Pancreas (tissue), 10 donors: ENCODE measurements around the gene PLK5. TPM values are rescaled to one million over a fixed set of nuclear protein-coding genes. Genes with fewer than 3 reads are reported as not detected.

ENCODE experiments used
- ATAC-seq, 4 donors: fragments of 200-7000 bp; cut with Tn5 transposase; one replicate each; pipeline versions ENCODE4 v1.8.0 to v1.9.1; 2020; ENCODE audit warnings: mild to moderate bottlenecking in 4 of 4, moderate library complexity in 4 of 4
- DNase-seq, 6 donors: peaks; one replicate each; pipeline ENCODE4 v3.0.0-alpha.2; 2020
- FAIRE-seq: peaks from 2 replicates; lab custom pipeline; 2012; peaks lifted over from hg19 to GRCh38; lab: Jason Lieb, UNC
- H3K27ac ChIP-seq, 4 donors: fragments of 200-600 bp; sonication (generic); 1 replicate in 3 of 4; 2 replicates in 1 of 4; pipeline versions ENCODE4 v1.5.0 to v1.8.0; 2020
- H3K27me3 ChIP-seq, 4 donors: fragments of 200-600 bp; one replicate each; pipeline ENCODE4 v1.8.0; 2021
- H3K36me3 ChIP-seq, 3 donors: fragments of 200-600 bp; sonication (generic) in 1 of 3; one replicate each; pipeline versions ENCODE4 v1.5.0 to v1.8.0; 2020 to 2021
- H3K4me1 ChIP-seq, 3 donors: fragments of 200-600 bp; one replicate each; pipeline ENCODE4 v1.8.0; 2021
- H3K4me3 ChIP-seq, 4 donors: fragments of 200-600 bp; sonication (generic) in 2 of 4; one replicate each; pipeline versions ENCODE4 v1.5.0 to v1.8.0; 2020 to 2021
- H3K9me3 ChIP-seq, 4 donors: fragments of 200-600 bp; one replicate each; pipeline ENCODE4 v1.8.0; 2021
- WGBS, 2 donors: extraction: QIAGEN DNeasy Blood & Tissue Kit; methylation state at CpG; one replicate each; pipeline ENCODE4 v1.1.7; 2013; 5-methylcytosine and 5-hydroxymethylcytosine counted together
- intact Hi-C, 3 donors: fragments of 100-400 bp; cut with DNase I; formaldehyde crosslinking; loops; one replicate each; pipeline versions ENCODE4 v1.11.1 to v1.14.2; 2022
- polyA plus RNA-seq, 2 donors: library from polyadenylated mRNA; stranded (reverse); fragments of 200-250 nt; gene quantifications; one replicate each; pipeline ENCODE4 v1.2.3, GENCODE V29; 2013
- total RNA-seq, 6 donors: library from RNA; stranded (reverse); fragmentation: NEBNext Ultra II Directional in 4 of 6; extraction: Animal tissue kit (Norgen Biotek cat#: 25700) in 4 of 6; gene quantifications; one replicate each; pipeline versions ENCODE4 v1.2.1 to v1.2.4, GENCODE V29; 2021 to 2023
- TF ChIP-seq, protein P1 (sequence below), 4 donors: fragments of 200-600 bp; sonication (generic) in 3 of 4; IDR thresholded peaks; one replicate each; pipeline versions ENCODE4 v1.5.0 to v1.8.0; 2021; ENCODE audit warnings: antibody characterized with exemption in 4 of 4
- donor health status: healthy with polysubstance abuse.
- donor health status: DM: no; HTN: no; CAD: no; lungs with moderate emphysema.
- donor health status: DM: no; HTN: no; CAD: no.
- donor health status: control.
- donor health status: control.
- donor health status: Bipolar disorder and iron deficiency.
- donor health status: DM: yes; HTN: yes; CAD: no.
- donor health status: DM: no; HTN: no; CAD: no.
- donor health status: DM: no; HTN: no; CAD: no.
- donor health status: DM: yes; HTN: yes; CAD: no.

The PLK5 gene
- total and polyA plus RNA-seq, 8 donors, result 0.11 to 0.23 TPM; not detected in 6

DNA sequence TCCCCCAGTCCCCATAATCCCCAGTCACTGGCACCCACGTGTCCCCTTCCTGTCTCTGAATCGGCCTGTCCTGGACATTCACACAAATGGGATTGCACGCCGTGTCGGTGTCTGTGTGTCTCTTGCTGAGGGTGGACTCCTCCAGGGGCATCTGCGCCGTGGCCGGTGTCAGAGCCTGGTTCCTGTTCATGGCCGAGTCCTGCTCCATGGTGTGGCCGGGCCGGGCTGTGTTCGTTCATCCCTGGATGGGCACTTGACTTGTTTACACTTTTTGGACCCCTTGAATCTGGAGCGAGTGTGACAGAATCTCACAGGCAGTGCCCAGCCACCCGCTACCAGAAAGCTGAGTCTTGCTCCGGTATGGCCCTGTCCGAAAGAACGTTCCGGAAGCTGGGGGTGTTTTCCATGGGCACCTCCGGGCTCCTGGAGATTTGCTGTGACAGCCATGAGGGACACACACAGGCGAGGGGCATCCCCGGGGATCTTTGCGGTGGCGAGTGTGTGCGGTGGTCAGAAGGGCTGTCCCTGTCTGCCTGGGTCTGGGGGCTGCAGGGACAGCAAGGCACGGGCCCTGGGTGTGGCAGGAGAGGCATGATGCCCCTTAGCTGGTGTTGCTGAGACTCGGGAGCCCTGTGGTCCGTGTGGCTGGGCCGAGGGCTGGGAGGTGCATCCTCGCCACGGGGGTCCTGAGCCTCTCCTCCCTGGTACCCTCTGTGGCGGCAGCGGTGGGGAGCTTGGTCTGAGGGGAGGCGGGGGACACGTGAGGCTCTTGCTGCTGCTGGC lies 50.7 kb downstream of the PLK5 start:
- WGBS, 2 donors, result 75 to 86% methylated on average over 33 to 34 of the region's 34 CpGs
- no peaks in the 10 kb centered on the region for H3K4me1 ChIP-seq
- no peak for ATAC-seq
- no peaks in the 10 kb centered on the region for H3K9me3 ChIP-seq
- H3K27me3 ChIP-seq, result no peaks in the 10 kb centered on the region
- peaks cover 0 to 7% (median 5%) of the 10 kb centered on the region in 3 donors for H3K36me3 ChIP-seq
- H3K4me3 ChIP-seq, result no peak overlapping the region
- DNase-seq, result peak in 1 of 6 donors; percentile 70
- H3K27ac ChIP-seq, result no peak overlapping the region
- FAIRE-seq, result no peak
- intact Hi-C loops, result no loop called here
- TF ChIP-seq, protein P1, sequence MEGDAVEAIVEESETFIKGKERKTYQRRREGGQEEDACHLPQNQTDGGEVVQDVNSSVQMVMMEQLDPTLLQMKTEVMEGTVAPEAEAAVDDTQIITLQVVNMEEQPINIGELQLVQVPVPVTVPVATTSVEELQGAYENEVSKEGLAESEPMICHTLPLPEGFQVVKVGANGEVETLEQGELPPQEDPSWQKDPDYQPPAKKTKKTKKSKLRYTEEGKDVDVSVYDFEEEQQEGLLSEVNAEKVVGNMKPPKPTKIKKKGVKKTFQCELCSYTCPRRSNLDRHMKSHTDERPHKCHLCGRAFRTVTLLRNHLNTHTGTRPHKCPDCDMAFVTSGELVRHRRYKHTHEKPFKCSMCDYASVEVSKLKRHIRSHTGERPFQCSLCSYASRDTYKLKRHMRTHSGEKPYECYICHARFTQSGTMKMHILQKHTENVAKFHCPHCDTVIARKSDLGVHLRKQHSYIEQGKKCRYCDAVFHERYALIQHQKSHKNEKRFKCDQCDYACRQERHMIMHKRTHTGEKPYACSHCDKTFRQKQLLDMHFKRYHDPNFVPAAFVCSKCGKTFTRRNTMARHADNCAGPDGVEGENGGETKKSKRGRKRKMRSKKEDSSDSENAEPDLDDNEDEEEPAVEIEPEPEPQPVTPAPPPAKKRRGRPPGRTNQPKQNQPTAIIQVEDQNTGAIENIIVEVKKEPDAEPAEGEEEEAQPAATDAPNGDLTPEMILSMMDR (IDR thresholded peaks at IDR 0.05), result no peak

DNA sequence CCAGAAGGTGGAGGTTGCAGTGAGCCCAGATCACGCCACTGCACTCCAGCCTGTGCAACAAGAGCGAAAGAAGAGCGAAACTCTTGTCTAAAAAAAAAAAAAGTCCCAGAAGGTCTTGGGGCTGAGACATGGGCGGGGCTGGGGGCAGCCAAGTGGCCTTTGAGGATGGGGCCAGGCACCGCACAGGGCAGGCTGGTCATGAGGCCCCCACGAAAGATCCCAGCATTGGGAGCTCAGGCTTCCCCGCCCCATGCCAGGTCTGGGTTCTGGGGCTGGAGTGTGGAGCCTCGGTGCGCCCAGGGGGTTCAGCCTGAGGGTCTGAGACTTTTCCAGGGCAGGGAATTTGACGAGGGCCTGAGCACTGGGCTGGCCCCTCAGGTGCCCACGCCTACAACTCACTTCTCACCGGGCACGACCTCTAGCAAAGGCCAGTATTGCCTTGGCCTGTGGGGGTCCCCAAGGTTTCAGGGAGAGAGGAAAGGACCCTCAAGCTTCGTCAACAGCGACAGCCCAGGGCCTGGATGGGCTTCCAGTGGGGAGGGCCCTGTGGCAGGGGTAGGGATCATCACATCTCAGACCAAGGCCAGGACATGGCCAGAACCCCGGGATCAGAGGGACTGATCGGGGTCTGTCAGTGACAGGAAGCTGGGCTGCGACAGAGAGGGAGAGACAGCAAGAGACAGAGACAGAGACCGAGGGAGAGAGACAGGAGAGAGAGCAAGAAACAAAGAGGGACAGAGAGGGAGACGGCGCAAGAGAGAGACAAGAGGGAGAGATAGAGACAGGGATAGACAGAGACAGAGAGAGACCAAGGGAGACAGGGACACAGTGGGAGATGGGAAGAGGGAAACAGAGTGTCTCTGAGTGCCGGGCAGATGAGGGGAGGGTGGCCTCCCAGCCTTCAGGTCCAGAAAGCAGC lies 51.7 kb downstream of the PLK5 start:
- intact Hi-C loops, result no loop called here
- DNase-seq, result no peak
- no peak for ATAC-seq
- no peaks in the 10 kb centered on the region for H3K9me3 ChIP-seq
- no peaks in the 10 kb centered on the region for H3K27me3 ChIP-seq
- 77 to 83% methylated on average over 22 of the region's 22 CpGs for WGBS, 2 donors
- peaks cover 3 to 13% (median 5%) of the 10 kb centered on the region in 3 donors for H3K36me3 ChIP-seq
- FAIRE-seq, result no peak
- no peak overlapping the region for H3K27ac ChIP-seq
- no peaks in the 10 kb centered on the region for H3K4me1 ChIP-seq
- TF ChIP-seq, protein P1 (IDR thresholded peaks at IDR 0.05), result no peak
- no peak overlapping the region for H3K4me3 ChIP-seq

DNA sequence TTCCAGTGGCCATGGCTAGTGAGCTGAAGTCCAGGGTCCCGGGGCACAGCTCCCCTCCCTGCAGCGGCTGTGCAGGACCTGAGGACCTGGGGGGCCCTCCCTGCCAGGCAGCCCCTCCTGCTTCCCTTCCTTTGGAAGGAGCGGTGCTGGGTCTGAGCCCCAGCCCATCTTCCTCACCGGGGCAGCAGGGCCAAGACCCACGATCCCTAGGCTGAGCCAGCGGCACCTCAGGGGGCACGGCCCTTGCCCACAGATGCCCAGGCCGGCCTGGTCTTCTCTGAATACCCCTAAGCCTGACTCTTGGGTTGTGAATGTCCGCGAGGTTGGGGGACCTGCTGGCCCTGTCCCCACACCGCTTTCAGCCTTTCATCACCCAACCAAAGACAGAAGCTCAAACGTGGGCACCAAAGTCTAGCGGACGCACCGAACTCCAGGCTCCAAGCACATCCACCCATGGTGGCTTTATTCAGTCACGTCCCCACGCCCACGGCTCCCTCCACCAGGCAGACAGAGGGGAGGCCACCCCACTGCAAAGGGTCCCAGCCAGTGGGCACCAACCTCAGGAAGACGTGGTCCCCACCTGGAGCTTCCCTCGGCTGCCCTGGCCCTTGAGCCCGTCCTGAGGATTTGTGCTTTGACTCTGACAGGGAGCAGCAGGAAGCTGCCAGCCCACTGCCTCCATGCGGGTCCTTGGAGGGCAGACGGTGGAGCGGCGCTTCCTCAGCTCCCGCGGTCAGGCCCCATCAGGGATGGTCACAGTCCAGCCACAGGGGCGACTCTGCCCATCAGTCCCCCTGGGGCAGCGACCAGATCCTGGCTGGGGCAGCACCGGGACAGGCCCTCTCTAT lies 52.6 kb downstream of the PLK5 start:
- Histone ChIP-seq H3K4me1 (no peaks in the 10 kb centered on the region), H3K4me3 (no peak overlapping the region), H3K27ac (no peak overlapping the region), H3K36me3 (peaks cover 3 to 16% (median 13%) of the 10 kb centered on the region in 3 donors), H3K27me3 (no peaks in the 10 kb centered on the region), H3K9me3 (no peaks in the 10 kb centered on the region)
- TF ChIP-seq, protein P1 (IDR thresholded peaks at IDR 0.05), result no peak
- intact Hi-C loops, result no loop called here
- WGBS, 2 donors, result 90 to 91% methylated on average over 30 of the region's 30 CpGs
- ATAC-seq, result peak in 3 of 4 donors; percentile 5 to 16 (median 10)
- no peak for FAIRE-seq
- DNase-seq, result peak in 1 of 6 donors; percentile 72

DNA sequence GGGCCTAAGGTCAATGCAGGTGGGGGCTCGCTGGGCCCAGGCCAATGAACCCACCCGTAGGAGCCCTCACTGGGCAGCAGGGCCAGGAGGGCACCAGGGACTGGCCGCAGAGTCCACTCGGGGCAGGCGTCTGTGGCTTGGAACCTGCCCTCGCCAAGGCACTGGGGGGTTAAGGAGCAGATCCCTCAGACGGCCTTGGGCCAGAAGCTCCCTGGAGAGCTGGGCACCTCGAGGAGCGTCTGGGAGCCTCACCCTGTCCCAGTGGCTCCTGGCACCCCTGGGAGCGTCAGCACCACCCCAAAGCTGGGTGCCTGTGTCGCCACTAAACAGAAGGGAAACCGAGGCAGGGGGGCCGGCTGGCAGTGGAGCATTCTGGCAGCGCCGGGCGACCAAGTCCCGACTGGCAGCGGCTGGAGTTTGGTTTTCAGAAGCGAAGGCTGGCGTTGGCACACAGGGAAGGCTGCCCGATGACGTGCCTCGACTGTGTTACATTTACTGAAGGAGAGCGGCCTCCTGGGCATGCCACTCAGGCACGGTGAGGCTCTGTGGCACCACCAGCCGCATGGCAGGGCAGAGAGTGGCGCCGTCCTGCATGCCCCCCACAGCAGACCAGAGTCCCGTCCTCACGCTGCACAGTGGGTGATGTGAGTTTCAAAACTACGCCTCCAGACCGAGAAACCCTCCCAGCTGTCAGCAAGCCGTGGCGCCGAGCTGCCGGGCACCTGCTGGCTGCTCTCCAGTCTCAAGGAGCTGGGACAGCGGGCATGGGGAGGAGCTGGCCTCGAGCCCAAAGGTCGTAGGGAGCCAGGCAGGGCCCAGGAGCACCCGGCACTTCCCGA lies 53.4 kb downstream of the PLK5 start:
- H3K4me1 ChIP-seq, result no peaks in the 10 kb centered on the region
- no peak overlapping the region for H3K27ac ChIP-seq
- TF ChIP-seq, protein P1 (IDR thresholded peaks at IDR 0.05), result no peak
- no peaks in the 10 kb centered on the region for H3K27me3 ChIP-seq
- H3K36me3 ChIP-seq, result peaks cover 3 to 16% (median 15%) of the 10 kb centered on the region in 3 donors
- 82 to 86% methylated on average over 41 of the region's 41 CpGs for WGBS, 2 donors
- H3K9me3 ChIP-seq, result no peaks in the 10 kb centered on the region
- no peak overlapping the region for H3K4me3 ChIP-seq
- FAIRE-seq (no peak), DNase-seq (peak in 1 of 6 donors; percentile 62), ATAC-seq (peak in 2 of 4 donors; percentile 5 to 19)
- intact Hi-C loops, result no loop called here
